Activated B cell treated with CpG ODN at 0.5 μM for 24 hours (primary cell): ENCODE measurements around the gene CDK5RAP3. TPM values are rescaled to one million over a fixed set of nuclear protein-coding genes. Genes with fewer than 3 reads are reported as not detected.

Source experiments
- ATAC-seq: fragments of 200-7000 bp; cut with Tn5 transposase; one replicate; pipeline ENCODE4 v1.10.0; 2021; ENCODE audit warnings: low read depth, mild to moderate bottlenecking, moderate library complexity
- CTCF ChIA-PET: fragments of 350-600 bp; sonication (Branson Sonifier 250); formaldehyde crosslinking; loops from one replicate; lab custom pipeline; 2021; ENCODE audit warnings: antibody characterized with exemption; lab: Charles Lee
- POLR2A ChIA-PET: fragments of 350-600 bp; sonication (Branson Sonifier 250); formaldehyde crosslinking; loops from one replicate; lab custom pipeline; 2021; ENCODE audit warnings: antibody characterized with exemption; lab: Charles Lee
- DNase-seq: peaks from one replicate; pipeline ENCODE4 v3.0.0; 2022
- H3K27ac Mint-ChIP-seq: one replicate; pipeline ENCODE4 v1.8.0; 2020; ENCODE audit warnings: mixed read lengths
- H3K27me3 Mint-ChIP-seq: one replicate; pipeline ENCODE4 v1.8.0; 2021; ENCODE audit warnings: mixed read lengths
- H3K36me3 Mint-ChIP-seq: one replicate; pipeline ENCODE4 v1.8.0; 2021; ENCODE audit warnings: low read depth, mixed read lengths
- H3K4me1 Mint-ChIP-seq: one replicate; pipeline ENCODE4 v1.8.0; 2021; ENCODE audit warnings: mixed read lengths
- H3K4me3 Mint-ChIP-seq: one replicate; pipeline ENCODE4 v1.8.0; 2020; ENCODE audit warnings: mild to moderate bottlenecking, mixed read lengths
- H3K9me3 Mint-ChIP-seq: one replicate; pipeline ENCODE4 v1.8.0; 2020; ENCODE audit warnings: mixed read lengths
- intact Hi-C: fragments of 100-400 bp; cut with micrococcal nuclease; formaldehyde crosslinking; loops from one replicate; pipeline ENCODE4 v1.15.1; 2024
- total RNA-seq: library from RNA; stranded (reverse); gene quantifications from 2 replicates; pipeline ENCODE4 v1.2.3, GENCODE V29; 2022
- TF ChIP-seq, protein P1 (sequence below): fragments of 200-600 bp; IDR thresholded peaks from one replicate; pipeline ENCODE4 v1.8.0; 2022; ENCODE audit warnings: antibody characterized with exemption, mild to moderate bottlenecking

Gene CDK5RAP3
- total RNA-seq, 1 donor from 2014 or later = 286 TPM

- intact Hi-C loops = no loop called here
- ChIA-PET CTCF (no interaction called here), POLR2A (no interaction called here)
- no peaks in the 10 kb centered on the region for H3K9me3 Mint-ChIP-seq
- TF ChIP-seq, protein P1, sequence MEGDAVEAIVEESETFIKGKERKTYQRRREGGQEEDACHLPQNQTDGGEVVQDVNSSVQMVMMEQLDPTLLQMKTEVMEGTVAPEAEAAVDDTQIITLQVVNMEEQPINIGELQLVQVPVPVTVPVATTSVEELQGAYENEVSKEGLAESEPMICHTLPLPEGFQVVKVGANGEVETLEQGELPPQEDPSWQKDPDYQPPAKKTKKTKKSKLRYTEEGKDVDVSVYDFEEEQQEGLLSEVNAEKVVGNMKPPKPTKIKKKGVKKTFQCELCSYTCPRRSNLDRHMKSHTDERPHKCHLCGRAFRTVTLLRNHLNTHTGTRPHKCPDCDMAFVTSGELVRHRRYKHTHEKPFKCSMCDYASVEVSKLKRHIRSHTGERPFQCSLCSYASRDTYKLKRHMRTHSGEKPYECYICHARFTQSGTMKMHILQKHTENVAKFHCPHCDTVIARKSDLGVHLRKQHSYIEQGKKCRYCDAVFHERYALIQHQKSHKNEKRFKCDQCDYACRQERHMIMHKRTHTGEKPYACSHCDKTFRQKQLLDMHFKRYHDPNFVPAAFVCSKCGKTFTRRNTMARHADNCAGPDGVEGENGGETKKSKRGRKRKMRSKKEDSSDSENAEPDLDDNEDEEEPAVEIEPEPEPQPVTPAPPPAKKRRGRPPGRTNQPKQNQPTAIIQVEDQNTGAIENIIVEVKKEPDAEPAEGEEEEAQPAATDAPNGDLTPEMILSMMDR = no peak
- H3K27ac Mint-ChIP-seq = no peak overlapping the region
- H3K4me3 Mint-ChIP-seq = no peak overlapping the region
- H3K36me3 Mint-ChIP-seq = peaks cover 1% of the 10 kb centered on the region
- no peak for DNase-seq
- H3K27me3 Mint-ChIP-seq = peaks cover 2% of the 10 kb centered on the region
- ATAC-seq = no peak
- no peaks in the 10 kb centered on the region for H3K4me1 Mint-ChIP-seq
These were observed 18.8 kb downstream of the CDK5RAP3 start for GRCh38 chr17:47989700-47990099.

DNA sequence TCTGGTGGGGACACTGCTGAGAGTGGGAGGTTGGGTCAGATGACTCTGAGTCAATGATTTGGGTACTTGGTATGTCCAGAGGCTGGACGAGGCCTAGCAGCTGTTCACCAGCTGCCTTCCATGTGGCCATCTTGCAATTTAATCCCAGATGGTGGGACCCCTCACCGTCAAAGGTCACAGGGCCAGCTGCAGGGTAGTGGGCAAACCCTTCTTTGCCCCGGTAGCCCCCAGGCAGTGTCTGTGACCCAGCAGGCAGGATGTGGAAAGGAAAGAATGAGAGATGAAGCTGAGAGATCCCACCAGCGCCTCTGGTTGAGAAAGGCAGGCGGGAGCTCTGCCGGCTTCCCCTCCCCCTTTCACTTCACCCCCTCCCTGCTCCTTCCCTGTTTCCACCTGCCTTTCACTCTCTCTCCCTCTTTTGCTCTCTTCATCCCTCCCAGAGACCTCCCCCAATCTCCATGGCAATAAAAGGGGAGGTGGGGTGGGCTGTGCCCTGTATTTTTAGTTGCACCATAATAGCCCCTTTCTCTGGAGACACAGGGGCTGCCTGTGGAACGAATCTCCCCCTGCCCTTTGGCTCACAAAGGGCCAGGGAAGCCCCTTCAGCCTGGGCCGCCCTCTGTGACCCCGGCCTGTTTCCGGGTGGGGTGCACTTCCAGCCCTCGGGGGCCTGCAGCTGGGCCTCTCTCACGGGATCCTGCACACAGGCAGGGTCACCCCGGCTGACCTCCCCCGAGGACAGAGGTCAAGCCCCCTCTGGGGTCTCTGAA, 20.2 kb downstream of the CDK5RAP3 start:
- no peak overlapping the region for H3K27ac Mint-ChIP-seq
- TF ChIP-seq, protein P1 = no peak
- H3K4me3 Mint-ChIP-seq = no peak overlapping the region
- no peaks in the 10 kb centered on the region for H3K4me1 Mint-ChIP-seq
- CTCF ChIA-PET = no interaction called here
- peaks cover 2% of the 10 kb centered on the region for H3K27me3 Mint-ChIP-seq
- no peak for ATAC-seq
- intact Hi-C loops = no loop called here
- DNase-seq = no peak
- no peaks in the 10 kb centered on the region for H3K9me3 Mint-ChIP-seq
- no peaks in the 10 kb centered on the region for H3K36me3 Mint-ChIP-seq
- POLR2A ChIA-PET = interaction anchor here (0.6 kb wide), 1 partner anchor 11 kb away, joined by 4 read pairs; no protein-coding TSS in a partner anchor

- TF ChIP-seq, protein P1 = no peak
- CTCF ChIA-PET = no interaction called here
- H3K4me1 Mint-ChIP-seq = no peaks in the 10 kb centered on the region
- no peak for DNase-seq
- no peak overlapping the region for H3K4me3 Mint-ChIP-seq
- no peaks in the 10 kb centered on the region for H3K36me3 Mint-ChIP-seq
- H3K27ac Mint-ChIP-seq = no peak overlapping the region
- intact Hi-C loops = no loop called here
- POLR2A ChIA-PET = no interaction called here
- no peak for ATAC-seq
- H3K9me3 Mint-ChIP-seq = no peaks in the 10 kb centered on the region
- peaks cover 2% of the 10 kb centered on the region for H3K27me3 Mint-ChIP-seq
These were observed 21.3 kb downstream of the CDK5RAP3 start for GRCh38 chr17:47992216-47992615.

DNA sequence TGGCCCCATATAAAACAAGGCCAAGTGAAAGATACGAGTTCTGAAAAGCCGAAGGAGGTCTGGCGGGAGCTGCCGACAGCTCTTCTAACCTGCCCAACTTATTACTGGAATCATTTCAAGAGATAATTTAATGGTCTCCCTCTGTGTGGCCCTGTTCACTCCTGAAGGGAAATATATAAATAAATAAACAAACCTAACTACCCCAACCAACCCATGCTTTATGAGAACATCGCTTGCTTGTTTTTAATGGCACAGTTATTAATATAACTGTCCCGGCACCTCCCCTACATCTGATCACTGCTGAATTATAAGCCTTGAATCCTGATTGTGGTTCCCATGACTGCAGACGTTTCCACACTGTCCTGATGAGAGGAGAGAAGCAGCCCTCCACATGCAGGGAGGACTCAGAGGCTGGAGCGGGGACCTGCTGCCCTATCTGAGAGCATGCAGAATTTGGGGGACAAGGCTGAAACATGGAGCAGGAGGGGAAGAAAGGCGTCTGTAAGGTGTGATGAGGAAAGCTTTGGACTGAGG, 22.2 kb downstream of the CDK5RAP3 start:
- ChIA-PET POLR2A (no interaction called here), CTCF (no interaction called here)
- peaks cover 2% of the 10 kb centered on the region for H3K27me3 Mint-ChIP-seq
- DNase-seq (no peak), ATAC-seq (no peak)
- intact Hi-C loops = no loop called here
- H3K4me1 Mint-ChIP-seq = no peaks in the 10 kb centered on the region
- H3K4me3 Mint-ChIP-seq = no peak overlapping the region
- TF ChIP-seq, protein P1 = no peak
- H3K27ac Mint-ChIP-seq = no peak overlapping the region
- no peaks in the 10 kb centered on the region for H3K9me3 Mint-ChIP-seq
- no peaks in the 10 kb centered on the region for H3K36me3 Mint-ChIP-seq

DNA sequence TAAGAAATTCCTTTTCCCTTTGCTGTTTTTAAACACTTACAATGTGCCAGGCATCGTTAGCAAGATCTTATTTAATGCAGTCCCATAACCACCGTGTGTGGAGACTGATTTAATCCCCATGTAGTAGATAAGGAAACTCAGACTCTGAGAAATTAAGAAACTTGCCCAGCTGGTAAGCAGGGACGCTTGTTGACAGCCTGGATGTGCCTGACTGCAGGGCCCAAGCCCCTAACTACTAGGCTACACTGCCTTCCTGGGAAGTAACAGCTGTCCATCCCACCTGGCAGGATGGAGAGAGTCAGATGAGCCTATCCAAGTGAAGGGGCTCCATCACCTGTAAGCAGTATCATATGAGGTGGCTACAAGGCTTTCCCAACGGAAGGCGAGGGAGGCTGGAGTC, 23.1 kb downstream of the CDK5RAP3 start:
- no peak overlapping the region for H3K4me3 Mint-ChIP-seq
- no peaks in the 10 kb centered on the region for H3K9me3 Mint-ChIP-seq
- no peaks in the 10 kb centered on the region for H3K4me1 Mint-ChIP-seq
- ChIA-PET POLR2A (no interaction called here), CTCF (no interaction called here)
- peaks cover 2% of the 10 kb centered on the region for H3K27me3 Mint-ChIP-seq
- no peaks in the 10 kb centered on the region for H3K36me3 Mint-ChIP-seq
- intact Hi-C loops = no loop called here
- DNase-seq = no peak
- no peak for ATAC-seq
- TF ChIP-seq, protein P1 = no peak
- H3K27ac Mint-ChIP-seq = no peak overlapping the region
